NK-92 treated with Interleukin-12 subunit alpha and Interleukin-12 subunit beta, amount 100 ng/mL, for 24 hours (cell line): ENCODE data around the gene FHAD1.

Experiments
- DNase-seq: peaks from one replicate; lab custom pipeline; 2025; lab: John Stamatoyannopoulos, UW

Gene FHAD1

DNA sequence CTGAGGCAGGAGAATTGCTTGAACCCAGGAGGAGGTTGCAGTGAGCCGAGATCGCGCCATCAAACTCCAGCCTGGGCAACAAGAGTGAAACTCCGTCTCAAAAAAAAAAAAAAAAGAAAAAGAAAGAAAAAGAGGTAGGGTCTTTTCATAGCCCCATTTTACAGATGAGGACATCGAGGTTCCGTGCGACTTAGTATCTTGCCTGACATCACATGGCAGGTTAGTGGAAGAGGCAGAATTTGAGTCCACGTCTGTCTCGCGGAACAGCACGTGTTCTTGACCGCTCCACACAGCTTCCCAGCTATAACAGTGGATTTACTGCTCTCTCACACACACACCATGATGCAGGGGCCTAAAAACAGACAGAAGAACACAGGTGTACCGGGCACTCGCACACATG, 192.3 kb downstream of the FHAD1 start:
- no peak for DNase-seq

DNA sequence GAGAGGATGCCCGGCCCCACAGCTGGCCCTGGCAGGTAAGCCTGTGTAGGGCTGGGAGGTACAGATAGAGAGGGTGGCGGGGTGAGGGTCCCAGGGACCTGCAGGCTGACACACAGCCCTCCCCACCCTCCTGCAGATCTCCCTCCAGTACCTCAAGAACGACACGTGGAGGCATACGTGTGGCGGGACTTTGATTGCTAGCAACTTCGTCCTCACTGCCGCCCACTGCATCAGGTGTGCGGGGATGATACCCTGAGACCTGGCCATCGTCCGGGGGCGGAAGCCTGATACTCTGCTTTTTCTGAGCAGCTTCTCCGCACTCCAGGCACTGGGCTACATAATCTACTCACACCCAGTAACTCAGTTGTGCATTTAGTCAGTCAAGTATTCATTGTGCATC, 193.3 kb downstream of the FHAD1 start:
- no peak for DNase-seq

DNA sequence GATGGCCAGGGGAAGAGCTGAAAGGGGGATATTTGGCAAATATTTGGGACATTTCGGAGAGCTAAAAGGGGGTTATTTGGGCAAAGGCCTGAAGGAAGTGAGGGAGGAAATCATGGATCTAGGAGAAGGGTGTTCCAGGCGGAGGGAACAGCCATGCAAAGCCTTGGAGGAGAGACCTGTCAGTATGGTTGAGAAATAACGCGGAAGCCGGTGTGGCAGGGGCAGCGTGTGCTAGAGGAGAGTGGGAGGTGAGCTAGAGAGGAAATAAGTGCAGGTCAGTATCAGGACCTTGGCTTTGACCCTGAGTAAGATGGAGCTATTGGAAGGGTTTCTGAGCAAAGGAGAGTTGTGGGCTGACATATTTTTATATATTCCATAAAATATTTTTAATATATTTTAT, 194.2 kb downstream of the FHAD1 start:
- DNase-seq: no peak

DNA sequence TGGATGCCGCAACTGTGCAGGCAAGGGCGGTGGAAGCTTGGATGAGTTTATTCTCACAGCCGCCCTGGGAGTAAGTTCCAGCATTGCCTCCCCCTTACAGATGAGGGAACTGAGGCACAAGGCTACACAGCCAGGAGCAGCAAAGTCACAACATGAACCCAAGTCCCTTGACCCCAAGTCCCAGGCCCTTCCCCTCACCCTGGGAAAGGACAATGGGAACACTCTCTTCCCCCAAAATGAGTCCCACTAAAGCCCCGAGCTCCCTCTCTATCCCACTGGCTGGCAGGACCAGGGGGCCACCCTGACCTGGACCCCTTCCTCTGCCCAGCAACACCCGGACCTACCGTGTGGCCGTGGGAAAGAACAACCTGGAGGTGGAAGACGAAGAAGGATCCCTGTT, 195.1 kb downstream of the FHAD1 start:
- no peak for DNase-seq

DNA sequence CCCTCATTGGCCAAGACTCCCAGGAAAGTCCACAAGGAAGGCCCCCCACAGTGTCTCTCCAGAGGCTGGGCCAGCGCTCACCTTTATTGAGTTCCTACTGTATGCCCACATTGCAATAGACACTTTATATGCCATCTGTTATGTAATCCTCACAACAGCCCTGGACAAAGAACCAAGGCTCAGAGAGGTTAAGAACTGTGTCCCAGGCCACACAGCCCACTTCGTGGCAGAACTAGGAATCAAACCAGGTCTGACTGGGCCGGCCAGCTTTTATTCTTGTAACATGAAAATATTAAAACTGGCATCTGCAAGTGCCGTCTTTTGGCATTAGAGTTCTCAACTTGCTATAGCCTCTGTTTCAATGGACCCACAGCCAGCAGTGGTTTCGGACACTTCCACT, 195.7 kb downstream of the FHAD1 start:
- no peak for DNase-seq

GRCh38 chr1:15443281-15443680, 196.3 kb downstream of the FHAD1 start:
- DNase-seq: no peak

- no peak for DNase-seq
Measured at GRCh38 chr1:15444468-15445389, 197.7 kb downstream of the FHAD1 start.

DNA sequence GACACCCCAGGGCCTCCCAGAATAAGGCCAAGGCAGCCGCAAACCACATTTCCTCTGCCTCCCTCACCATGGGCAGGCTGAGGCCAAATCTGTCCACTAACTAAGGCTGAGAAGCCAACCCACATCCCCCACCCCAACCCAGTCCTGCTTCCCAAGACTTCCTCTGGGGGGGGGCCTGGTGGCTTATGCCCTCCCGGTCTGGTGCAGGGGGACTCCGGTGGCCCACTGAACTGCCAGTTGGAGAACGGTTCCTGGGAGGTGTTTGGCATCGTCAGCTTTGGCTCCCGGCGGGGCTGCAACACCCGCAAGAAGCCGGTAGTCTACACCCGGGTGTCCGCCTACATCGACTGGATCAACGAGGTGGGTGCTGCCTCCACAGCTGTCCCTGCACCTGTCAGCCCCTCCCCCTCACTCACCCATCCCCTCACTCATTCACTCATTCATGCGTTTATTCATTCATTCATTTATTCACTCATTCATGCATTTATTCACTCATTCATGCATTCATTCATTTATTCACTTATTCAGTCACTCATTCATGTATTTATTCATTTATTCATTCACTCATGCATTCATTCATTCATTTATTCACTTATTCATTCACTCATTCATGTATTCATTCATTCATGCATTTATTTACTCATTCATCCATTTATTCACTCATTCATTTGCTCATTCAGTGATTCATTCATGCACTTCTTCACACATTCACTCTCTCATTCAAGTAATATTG, 198.5 kb downstream of the FHAD1 start:
- no peak for DNase-seq

DNA sequence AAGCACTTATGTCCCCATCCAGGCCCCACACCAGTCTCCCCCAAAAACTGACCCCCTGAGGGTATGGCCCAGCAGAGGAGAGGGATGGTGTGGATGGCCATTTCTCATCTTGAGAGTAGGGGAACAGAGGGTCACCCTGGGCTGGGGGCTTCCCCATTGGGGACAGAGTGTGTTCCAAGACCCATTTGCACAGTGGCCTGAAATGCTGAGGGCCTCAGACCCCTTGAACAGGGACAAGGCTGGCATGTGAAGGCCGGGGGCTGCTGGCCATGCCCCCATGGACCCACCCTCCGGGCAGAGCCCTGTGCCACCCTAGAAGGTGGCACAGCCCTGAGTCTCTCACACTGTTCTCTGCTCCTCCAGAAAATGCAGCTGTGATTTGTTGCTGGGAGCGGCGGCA, 199.2 kb downstream of the FHAD1 start:
- DNase-seq: no peak
